Neural cell (in vitro differentiated cells): ENCODE results near the gene SLCO1C1. TPM values are rescaled to one million over a fixed set of nuclear protein-coding genes. Genes with fewer than 3 reads are reported as not detected.

ENCODE experiments used
- H2AFZ ChIP-seq: fragments of 200-600, 300-800 bp; sonication (generic), shearing (Covaris generic); 2 replicates; pipeline ENCODE4 v1.6.0; 2014; ENCODE audit warnings: low read depth, mild to moderate bottlenecking, antibody characterized with exemption, low read length, moderate library complexity
- H3F3A ChIP-seq: fragments of 200-600 bp; shearing (Covaris generic); 2 replicates; pipeline ENCODE4 v1.6.1; 2016; ENCODE audit warnings: mild to moderate bottlenecking, moderate library complexity, mixed read lengths, antibody characterized with exemption, low read length; ENCODE audit not compliant: insufficient read depth, poor library complexity, severe bottlenecking
- H3K27ac ChIP-seq: fragments of 200-600, 300-800 bp; sonication (generic), shearing (Covaris generic); 2 replicates; pipeline ENCODE4 v1.5.1; 2014; ENCODE audit warnings: mild to moderate bottlenecking, low read length, moderate library complexity
- H3K27me3 ChIP-seq: fragments of 300-800, 200-600 bp; sonication (generic), shearing (Covaris generic); 2 replicates; pipeline ENCODE4 v1.6.0; 2014; ENCODE audit warnings: mild to moderate bottlenecking, low read depth, low read length, moderate library complexity; ENCODE audit not compliant: insufficient read depth
- H3K36me3 ChIP-seq: fragments of 300-800, 200-600 bp; sonication (generic), shearing (Covaris generic); 2 replicates; pipeline ENCODE4 v1.5.1; 2014; ENCODE audit warnings: mild to moderate bottlenecking, antibody characterized with exemption, low read length, moderate library complexity; ENCODE audit not compliant: insufficient read depth
- H3K4me2 ChIP-seq: fragments of 300-800, 200-600 bp; sonication (generic), shearing (Covaris generic); 2 replicates; pipeline ENCODE4 v1.6.0; 2014; ENCODE audit warnings: mild to moderate bottlenecking, low read length
- H3K4me3 ChIP-seq: fragments of 300-800, 200-600 bp; sonication (generic), shearing (Covaris generic); 2 replicates; pipeline ENCODE4 v1.5.1; 2014; ENCODE audit warnings: mild to moderate bottlenecking, low read length, moderate library complexity
- H3K79me2 ChIP-seq: fragments of 200-600 bp; shearing (Covaris generic); replicated peaks from 2 replicates; pipeline ENCODE4 v1.6.0; 2014; ENCODE audit warnings: mild to moderate bottlenecking, low read length, moderate library complexity; ENCODE audit not compliant: insufficient read depth
- H3K9ac ChIP-seq: fragments of 300-800, 200-600 bp; sonication (generic), shearing (Covaris generic); 2 replicates; pipeline ENCODE4 v1.6.1; 2016; ENCODE audit warnings: mild to moderate bottlenecking, low read length, mixed read lengths
- H3K9me2 ChIP-seq: fragments of 200-600 bp; shearing (Covaris generic); 2 replicates; pipeline ENCODE4 v1.6.1; 2016; ENCODE audit warnings: mild to moderate bottlenecking, low read length, mixed read lengths; ENCODE audit not compliant: insufficient read depth
- H3K9me3 ChIP-seq: fragments of 200-600, 300-800 bp; sonication (generic), shearing (Covaris generic); 2 replicates; pipeline ENCODE4 v1.6.1; 2016; ENCODE audit warnings: mild to moderate bottlenecking, mixed run types, low read length, moderate library complexity, mixed read lengths
- H4K20me1 ChIP-seq: fragments of 200-600 bp; shearing (Covaris generic); 2 replicates; pipeline ENCODE4 v1.6.1; 2016; ENCODE audit warnings: mild to moderate bottlenecking, mixed run types; ENCODE audit not compliant: insufficient read depth
- CTCF ChIP-seq: fragments of 450-650 bp; IDR thresholded peaks from 2 replicates; pipeline ENCODE4 v1.5.1; 2014; ENCODE audit warnings: antibody characterized with exemption, mild to moderate bottlenecking, moderate library complexity; ENCODE audit not compliant: poor library complexity, severe bottlenecking
- EP300 ChIP-seq: fragments of 450-650 bp; conservative IDR thresholded peaks from 2 replicates; pipeline ENCODE4 v1.6.1; 2014; ENCODE audit warnings: antibody characterized with exemption, mild to moderate bottlenecking, moderate library complexity; ENCODE audit not compliant: poor library complexity, severe bottlenecking
- EZH2 ChIP-seq: fragments of 200-600, 300-800 bp; shearing (Covaris generic), sonication (generic); IDR thresholded peaks from 2 replicates; pipeline ENCODE4 v1.6.1; 2014; ENCODE audit warnings: antibody characterized with exemption, low read length, borderline replicate concordance, mild to moderate bottlenecking; ENCODE audit not compliant: insufficient read depth, poor library complexity, severe bottlenecking
- MXI1 ChIP-seq: fragments of 450-650 bp; conservative IDR thresholded peaks from 2 replicates; pipeline ENCODE4 v1.6.1; 2014; ENCODE audit warnings: antibody characterized with exemption, mild to moderate bottlenecking; ENCODE audit not compliant: poor library complexity, severe bottlenecking
- POLR2AphosphoS5 ChIP-seq: IDR thresholded peaks from 2 replicates; pipeline ENCODE4 v1.6.1; 2012
- RAD21 ChIP-seq: fragments of 450-650 bp; conservative IDR thresholded peaks from 2 replicates; pipeline ENCODE4 v1.6.1; 2014; ENCODE audit warnings: antibody characterized with exemption, mild to moderate bottlenecking, moderate library complexity
- REST ChIP-seq: IDR thresholded peaks from 2 replicates; pipeline ENCODE4 v1.6.1; 2012; ENCODE audit warnings: borderline replicate concordance
- SMC3 ChIP-seq: fragments of 450-650 bp; conservative IDR thresholded peaks from 2 replicates; pipeline ENCODE4 v1.6.1; 2014; ENCODE audit warnings: antibody characterized with exemption, mild to moderate bottlenecking, moderate library complexity; ENCODE audit not compliant: poor library complexity
- TAF1 ChIP-seq: IDR thresholded peaks from 2 replicates; pipeline ENCODE4 v1.6.1; 2012; ENCODE audit warnings: low read depth
- polyA plus RNA-seq: library from polyadenylated mRNA; depleted of rRNA; stranded (reverse); fragments of >200 nt; gene quantifications from 2 replicates; pipeline ENCODE4 v1.2.3, GENCODE V29; 2014

Gene SLCO1C1
- polyA plus RNA-seq, 1 donor from 2014 or later = not detected

- Histone ChIP-seq H3K27me3 (no peaks in the 10 kb centered on the region), H2AFZ (no peak overlapping the region)
- TF ChIP-seq EP300 (no peak), MXI1 (no peak), POLR2AphosphoS5 (no peak), RAD21 (no peak), EZH2 (no peak), SMC3 (no peak), CTCF (no peak), REST (no peak), TAF1 (no peak)
These were observed 1.2 kb downstream of the SLCO1C1 start for GRCh38 chr12:20696181-20696905.

GRCh38 chr12:20701106-20701505 lies 6.0 kb downstream of the SLCO1C1 start:
- no peaks in the 10 kb centered on the region for H3K9me2 ChIP-seq

More at GRCh38 chr12:20696181-20696905, 1.2 kb downstream of the SLCO1C1 start:
- Histone ChIP-seq H3K4me3 (no peak overlapping the region), H3K36me3 (no peaks in the 10 kb centered on the region), H3K27ac (no peak overlapping the region), H3K9me2 (no peaks in the 10 kb centered on the region), H3K9me3 (no peaks in the 10 kb centered on the region), H3K4me2 (no peak overlapping the region), H3K9ac (no peak overlapping the region), H3K79me2 (no peaks in the 10 kb centered on the region), H4K20me1 (no peaks in the 10 kb centered on the region), H3F3A (no peaks in the 10 kb centered on the region)

More at GRCh38 chr12:20701106-20701505, 6.0 kb downstream of the SLCO1C1 start:
- Histone ChIP-seq H3F3A (no peaks in the 10 kb centered on the region), H3K27ac (no peak overlapping the region), H3K27me3 (no peaks in the 10 kb centered on the region), H3K79me2 (no peaks in the 10 kb centered on the region), H3K9me3 (no peaks in the 10 kb centered on the region), H2AFZ (no peak overlapping the region), H4K20me1 (no peaks in the 10 kb centered on the region), H3K9ac (no peak overlapping the region), H3K4me3 (no peak overlapping the region), H3K4me2 (no peak overlapping the region), H3K36me3 (no peaks in the 10 kb centered on the region)
- TF ChIP-seq EZH2 (no peak), REST (no peak), RAD21 (no peak), TAF1 (no peak), SMC3 (no peak), CTCF (no peak), POLR2AphosphoS5 (no peak), MXI1 (no peak), EP300 (no peak)
